ENCODE results near the gene PDS5A. TPM values are rescaled to one million over a fixed set of nuclear protein-coding genes. Genes with fewer than 3 reads are reported as not detected.
A peak's percentile ranks its signal among the peaks of the same experiment; 100 is the strongest.

Gene PDS5A
- total and polyA plus RNA-seq, 2 experiments from 2014 or later: 19.2 to 37.8 TPM

- no peaks in the 10 kb centered on the region for H3K4me1 ChIP-seq (ENCODE audit: low read depth)
- no peak for DNase-seq (ENCODE audit: low read depth in 1 of 2, low spot score in 1 of 2)
- H3K36me3 ChIP-seq: peaks cover 58% of the 10 kb centered on the region
- H3K27ac ChIP-seq: no peak overlapping the region
- H3K27me3 ChIP-seq: no peaks in the 10 kb centered on the region
- H3K4me3 ChIP-seq: no peak overlapping the region
- no peaks in the 10 kb centered on the region for H3K9me3 ChIP-seq (ENCODE audit: low read depth)
- no peak for TF ChIP-seq CTCF (IDR thresholded peaks at IDR 0.05; ENCODE audit: low read depth, low read length)
Measured at GRCh38 chr4:39892988-39893692, 84.6 kb downstream of the PDS5A start.

- Histone ChIP-seq H3K27me3 (no peaks in the 10 kb centered on the region), H3K9me3 (ENCODE audit: low read depth) (no peaks in the 10 kb centered on the region), H3K4me1 (ENCODE audit: low read depth) (no peaks in the 10 kb centered on the region), H3K27ac (no peak overlapping the region), H3K4me3 (no peak overlapping the region), H3K36me3 (peaks cover 41% of the 10 kb centered on the region)
- TF ChIP-seq CTCF (IDR thresholded peaks at IDR 0.05; ENCODE audit: low read depth, low read length): no peak
- DNase-seq (ENCODE audit: low read depth in 1 of 2, low spot score in 1 of 2): no peak
Measured at GRCh38 chr4:39889226-39889625, 88.5 kb downstream of the PDS5A start.

- no peaks in the 10 kb centered on the region for H3K4me1 ChIP-seq (ENCODE audit: low read depth)
- H3K4me3 ChIP-seq: no peak overlapping the region
- no peak for DNase-seq (ENCODE audit: low read depth in 1 of 2, low spot score in 1 of 2)
- no peak for TF ChIP-seq CTCF (IDR thresholded peaks at IDR 0.05; ENCODE audit: low read depth, low read length)
- H3K36me3 ChIP-seq: peaks cover 38% of the 10 kb centered on the region
- no peaks in the 10 kb centered on the region for H3K9me3 ChIP-seq (ENCODE audit: low read depth)
- H3K27me3 ChIP-seq: no peaks in the 10 kb centered on the region
- no peak overlapping the region for H3K27ac ChIP-seq
Measured at GRCh38 chr4:39888541-39888940, 89.2 kb downstream of the PDS5A start.

- H3K9me3 ChIP-seq (ENCODE audit: low read depth): no peaks in the 10 kb centered on the region
- H3K27me3 ChIP-seq: no peaks in the 10 kb centered on the region
- no peaks in the 10 kb centered on the region for H3K4me1 ChIP-seq (ENCODE audit: low read depth)
- no peak overlapping the region for H3K27ac ChIP-seq
- DNase-seq (ENCODE audit: low read depth in 1 of 2, low spot score in 1 of 2): peak in 1 of 2 donors; percentile 27
- no peak for TF ChIP-seq CTCF (IDR thresholded peaks at IDR 0.05; ENCODE audit: low read depth, low read length)
- H3K4me3 ChIP-seq: no peak overlapping the region
- H3K36me3 ChIP-seq: peaks cover 32% of the 10 kb centered on the region
Measured at GRCh38 chr4:39883646-39884045, 94.1 kb downstream of the PDS5A start.

- Histone ChIP-seq H3K27ac (no peak overlapping the region), H3K9me3 (ENCODE audit: low read depth) (no peaks in the 10 kb centered on the region), H3K4me3 (no peak overlapping the region), H3K27me3 (no peaks in the 10 kb centered on the region), H3K4me1 (ENCODE audit: low read depth) (no peaks in the 10 kb centered on the region), H3K36me3 (peaks cover 32% of the 10 kb centered on the region)
- no peak for TF ChIP-seq CTCF (IDR thresholded peaks at IDR 0.05; ENCODE audit: low read depth, low read length)
- DNase-seq (ENCODE audit: low read depth in 1 of 2, low spot score in 1 of 2): no peak
Measured at GRCh38 chr4:39881789-39882188, 95.9 kb downstream of the PDS5A start.
